Astrocyte of the spinal cord (primary cell): Measurements from ENCODE around the gene SMARCA2.

Source experiments
- DNase-seq: peaks from one replicate; pipeline ENCODE4 v3.0.0; 2011; ENCODE audit warnings: low read depth, low spot score
- H3K4me3 ChIP-seq: 2 replicates; pipeline ENCODE4 v1.5.1; 2011; ENCODE audit warnings: low read depth, mild to moderate bottlenecking, low read length, moderate library complexity
- CTCF ChIP-seq: IDR thresholded peaks from 2 replicates; pipeline ENCODE4 v1.5.1; 2012; ENCODE audit warnings: low read depth, mild to moderate bottlenecking, low read length, inconsistent platforms
- in situ Hi-C: cut with HindIII; loops from 2 replicates; pipeline ENCODE4 v1.10.0; 2017; ENCODE audit warnings: low sequenced_read_pairs

Gene SMARCA2

GRCh38 chr9:1995084-1995483 lies 20.1 kb upstream of the SMARCA2 start:
- in situ Hi-C loops = no loop called here
- no peak for TF ChIP-seq CTCF
- no peak for DNase-seq
- no peak overlapping the region for H3K4me3 ChIP-seq

GRCh38 chr9:1996156-1996555 lies 19.0 kb upstream of the SMARCA2 start:
- DNase-seq = no peak
- no peak for TF ChIP-seq CTCF
- H3K4me3 ChIP-seq = no peak overlapping the region
- in situ Hi-C loops = no loop called here

GRCh38 chr9:1997646-1998045 lies 17.5 kb upstream of the SMARCA2 start:
- in situ Hi-C loops = no loop called here
- no peak for TF ChIP-seq CTCF
- DNase-seq = no peak

GRCh38 chr9:1998111-1998510 lies 17.0 kb upstream of the SMARCA2 start:
- in situ Hi-C loops = no loop called here

More at GRCh38 chr9:1997646-1998045, 17.5 kb upstream of the SMARCA2 start:
- no peak overlapping the region for H3K4me3 ChIP-seq

GRCh38 chr9:2000314-2000713 lies 14.8 kb upstream of the SMARCA2 start:
- TF ChIP-seq CTCF = no peak
- no peak overlapping the region for H3K4me3 ChIP-seq
- in situ Hi-C loops = no loop called here
- DNase-seq = no peak

More at GRCh38 chr9:1998111-1998510, 17.0 kb upstream of the SMARCA2 start:
- H3K4me3 ChIP-seq = no peak overlapping the region
- TF ChIP-seq CTCF = no peak
- no peak for DNase-seq

GRCh38 chr9:2008372-2008771 lies 6.8 kb upstream of the SMARCA2 start:
- no peak for TF ChIP-seq CTCF
- in situ Hi-C loops = no loop called here
- no peak for DNase-seq

GRCh38 chr9:2012347-2012746 lies 2.8 kb upstream of the SMARCA2 start:
- in situ Hi-C loops = no loop called here
- no peak for DNase-seq
- no peak for TF ChIP-seq CTCF
- H3K4me3 ChIP-seq = no peak overlapping the region

More at GRCh38 chr9:2008372-2008771, 6.8 kb upstream of the SMARCA2 start:
- no peak overlapping the region for H3K4me3 ChIP-seq
